GM13977 (cell line): ENCODE data around the gene NOS1AP.

ENCODE experiments used
- DNase-seq: peaks from one replicate; pipeline ENCODE4 v3.0.0; 2012; ENCODE audit warnings: low spot score
- CTCF ChIP-seq: IDR thresholded peaks from 2 replicates; pipeline ENCODE4 v1.5.1; 2012; ENCODE audit warnings: mild to moderate bottlenecking, control low read depth; ENCODE audit not compliant: insufficient read depth; ENCODE audit errors: extremely low read depth, missing control alignments
- in situ Hi-C: fragments of 300-500 bp; cut with MboI; formaldehyde crosslinking; loops from one replicate; pipeline ENCODE4 v1.12.0; 2022; ENCODE audit warnings: low sequenced_read_pairs, low pct_unique_long_range_greater_than_20kb, mixed read lengths, inconsistent platforms; ENCODE audit not compliant: unreplicated experiment

The NOS1AP gene

GRCh38 chr1:162301696-162302095 is 232.2 kb downstream of the NOS1AP start:
- no peak for DNase-seq
- TF ChIP-seq CTCF = no peak

GRCh38 chr1:162302306-162303003 is 233.0 kb downstream of the NOS1AP start:
- DNase-seq = no peak
- no peak for TF ChIP-seq CTCF
- in situ Hi-C loops = no loop called here

More at GRCh38 chr1:162301696-162302095, 232.2 kb downstream of the NOS1AP start:
- in situ Hi-C loops = no loop called here

GRCh38 chr1:162303004-162303344 is 233.5 kb downstream of the NOS1AP start:
- no peak for TF ChIP-seq CTCF
- no peak for DNase-seq
- in situ Hi-C loops = no loop called here

- TF ChIP-seq CTCF = no peak
- in situ Hi-C loops = no loop called here
- DNase-seq = no peak
Measured at GRCh38 chr1:162304736-162305135, 235.2 kb downstream of the NOS1AP start.

GRCh38 chr1:162305969-162306368 is 236.5 kb downstream of the NOS1AP start:
- in situ Hi-C loops = no loop called here
- TF ChIP-seq CTCF = no peak
- no peak for DNase-seq

GRCh38 chr1:162310337-162310736 is 240.8 kb downstream of the NOS1AP start:
- TF ChIP-seq CTCF = no peak
- in situ Hi-C loops = no loop called here
- DNase-seq = no peak
